Transverse colon (tissue), 4 donors: ENCODE data around the gene FNBP1L. TPM values are rescaled to one million over a fixed set of nuclear protein-coding genes. Genes with fewer than 3 reads are reported as not detected.
"Not testable (repeated sequence)": the region's sequence is repeated elsewhere in the genome, so short reads cannot be mapped to it uniquely, and the experiment has no call there.

ENCODE experiments used
- DNase-seq: peaks from one replicate; pipeline ENCODE4 v3.0.0-alpha.2; 2019
- H3K27ac ChIP-seq, 4 donors: fragments of 200-600 bp; sonication (generic); 2 replicates each; pipeline ENCODE4 v1.5.1; 2016 to 2018; ENCODE audit warnings: inconsistent platforms in 4 of 4
- H3K27me3 ChIP-seq: fragments of 200-600 bp; sonication (generic); 2 replicates; pipeline ENCODE4 v1.5.1; 2017; ENCODE audit warnings: inconsistent platforms
- H3K36me3 ChIP-seq, 4 donors: fragments of 200-600 bp; sonication (generic); 2 replicates each; pipeline ENCODE4 v1.5.1; 2017 to 2019; ENCODE audit warnings: inconsistent platforms in 4 of 4
- H3K4me1 ChIP-seq, 4 donors: fragments of 200-600 bp; sonication (generic); 2 replicates each; pipeline ENCODE4 v1.5.1; 2017 to 2020; ENCODE audit warnings: inconsistent platforms in 4 of 4
- H3K4me3 ChIP-seq, 4 donors: fragments of 200-600 bp; sonication (generic); 1 replicate in 1 of 4; 2 replicates in 3 of 4; pipeline versions ENCODE4 v1.5.1 to v1.6.1; 2017 to 2019; ENCODE audit warnings: inconsistent platforms in 4 of 4
- H3K9me3 ChIP-seq, 2 donors: fragments of 200-600 bp; sonication (generic); 2 replicates each; pipeline ENCODE4 v1.5.1; 2017 to 2019; ENCODE audit warnings: inconsistent platforms in 2 of 2
- CTCF ChIP-seq, 5 experiments: fragments of 200-600 bp in 3 of 5; fragments of 450-650 bp in 2 of 5; sonication (generic) in 3 of 5; IDR thresholded peaks; 1 replicate in 2 of 5; 2 replicates in 3 of 5; pipeline ENCODE4 v1.5.1; 2016 to 2017; ENCODE audit warnings: antibody characterized with exemption in 5 of 5, inconsistent platforms in 3 of 5, mild to moderate bottlenecking in 2 of 5, moderate library complexity in 1 of 5
- EP300 ChIP-seq: sonication (generic); formaldehyde crosslinking; IDR thresholded peaks from one replicate; pipeline ENCODE4 v1.6.1; 2017; ENCODE audit warnings: antibody characterized with exemption, low read depth
- POLR2A ChIP-seq: fragments of 450-650 bp; IDR thresholded peaks from one replicate; pipeline ENCODE4 v1.6.1; 2016; ENCODE audit warnings: antibody characterized with exemption, mild to moderate bottlenecking, moderate library complexity
- POLR2AphosphoS5 ChIP-seq, 3 donors: sonication (generic); formaldehyde crosslinking; IDR thresholded peaks; one replicate each; pipeline ENCODE4 v1.6.1; 2016; ENCODE audit warnings: antibody characterized with exemption in 3 of 3
- WGBS, 2 donors: methylation state at CpG; one replicate each; pipeline ENCODE4 v1.1.5; 2018; ENCODE audit warnings: low coverage in 1 of 2; 5-methylcytosine and 5-hydroxymethylcytosine counted together
- in situ Hi-C, 4 donors: fragments of 200-750 bp; cut with MboI; loops; one replicate each; pipeline versions ENCODE4 v1.15.0 to v1.15.1; 2017; ENCODE audit warnings: low sequenced_read_pairs in 3 of 4, low pct_ligation_motif_present in 1 of 4, low pct_unique_long_range_greater_than_20kb in 1 of 4
- intact Hi-C: fragments of 100-400 bp; cut with DNase I; formaldehyde crosslinking; loops from one replicate; pipeline ENCODE4 v1.15.1; 2023; ENCODE audit warnings: low total_unique reads
- total RNA-seq, 4 donors: library from RNA; depleted of rRNA; stranded (reverse); fragments of >200 nt; gene quantifications; one replicate each; pipeline ENCODE4 v1.1.0, GENCODE V29; 2016

FNBP1L gene
- total RNA-seq, 4 donors from 2014 or later = 31.0 to 69.4 (median 49.0) TPM

DNA sequence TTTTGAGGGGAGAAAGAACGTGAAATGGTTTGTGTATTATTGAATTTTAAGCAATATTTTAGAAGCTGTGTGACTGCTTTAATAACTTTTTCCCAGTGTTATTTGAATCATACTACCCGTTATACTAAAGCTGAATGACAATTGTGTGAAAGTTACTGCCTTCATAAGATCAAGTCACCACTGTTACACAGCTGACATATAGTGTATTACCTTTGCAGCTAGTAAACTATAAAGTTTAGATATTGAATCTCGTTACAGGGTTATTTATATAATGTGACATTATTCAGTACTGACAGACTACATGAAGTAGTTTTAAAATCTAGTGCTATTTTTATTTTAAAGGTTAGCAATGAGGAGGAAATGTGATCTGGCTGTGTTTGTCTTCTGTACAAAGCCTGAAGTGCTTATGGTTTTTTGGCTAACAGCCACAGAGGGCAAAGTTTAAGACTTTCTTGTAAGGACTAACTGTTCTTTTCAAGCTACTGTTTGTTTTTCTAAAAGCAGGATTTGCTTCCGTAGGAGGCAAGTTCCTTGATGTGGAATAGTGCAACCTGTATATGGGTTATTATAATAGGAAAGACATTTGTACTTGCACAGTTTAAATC is 106.1 kb downstream of the FNBP1L start:
- WGBS, 2 donors = 33 to 38% methylated on average over 4 of the region's 4 CpGs
- intact Hi-C loops, H3K36me3 ChIP-seq, in situ Hi-C loops, H3K9me3 ChIP-seq, H3K27me3 ChIP-seq, DNase-seq: not testable (repeated sequence)
- TF ChIP-seq POLR2AphosphoS5 (IDR thresholded peaks at IDR 0.05) = peak in 2 of 3 donors; percentile 60 to 72
- Histone ChIP-seq H3K27ac (peak overlapping the region; percentile 60 to 78 (median 74)), H3K4me1 (peaks cover 10 to 42% (median 30%) of the 10 kb centered on the region in 4 donors), H3K4me3 (peak overlapping the region in 1 of 4 donors; percentile 3)

- intact Hi-C loops = no loop called here
- 43 to 49% methylated on average over 7 of the region's 7 CpGs for WGBS, 2 donors
Measured at GRCh38 chr1:93554883-93555872, 107.3 kb downstream of the FNBP1L start.

GRCh38 chr1:93556291-93556690 is 108.4 kb downstream of the FNBP1L start:
- H3K27me3 ChIP-seq = no peaks in the 10 kb centered on the region
- intact Hi-C loops = no loop called here
- peaks cover 10 to 42% (median 30%) of the 10 kb centered on the region in 4 donors for H3K4me1 ChIP-seq
- peaks cover 0 to 15% (median 3%) of the 10 kb centered on the region in 4 donors for H3K36me3 ChIP-seq
- 83 to 91% methylated on average over 1 to 2 of the region's 2 CpGs for WGBS, 2 donors
- in situ Hi-C loops = no loop called here
- TF ChIP-seq CTCF (IDR thresholded peaks at IDR 0.05) (no peak), EP300 (no peak)
- H3K9me3 ChIP-seq = no peaks in the 10 kb centered on the region
- H3K27ac ChIP-seq = no peak overlapping the region
- no peak overlapping the region for H3K4me3 ChIP-seq
- no peak for DNase-seq

More at GRCh38 chr1:93554883-93555872, 107.3 kb downstream of the FNBP1L start:
- Histone ChIP-seq H3K27me3 (no peaks in the 10 kb centered on the region), H3K27ac (peak overlapping the region; percentile 60 to 78 (median 74)), H3K4me1 (peaks cover 10 to 42% (median 30%) of the 10 kb centered on the region in 4 donors), H3K4me3 (no peak overlapping the region), H3K9me3 (no peaks in the 10 kb centered on the region), H3K36me3 (peaks cover 0 to 12% (median 3%) of the 10 kb centered on the region in 4 donors)
- TF ChIP-seq CTCF (IDR thresholded peaks at IDR 0.05) (no peak), EP300 (no peak), POLR2A (no peak), POLR2AphosphoS5 (IDR thresholded peaks at IDR 0.05) (no peak)
- in situ Hi-C loops = no loop called here
- DNase-seq = no peak

- TF ChIP-seq EP300 (no peak), POLR2A (no peak), CTCF (IDR thresholded peaks at IDR 0.05) (no peak), POLR2AphosphoS5 (IDR thresholded peaks at IDR 0.05) (no peak)
- intact Hi-C loops (no loop called here), in situ Hi-C loops (no loop called here)
- peaks cover 0 to 20% (median 7%) of the 10 kb centered on the region in 4 donors for H3K36me3 ChIP-seq
- no peak overlapping the region for H3K27ac ChIP-seq
- no peaks in the 10 kb centered on the region for H3K27me3 ChIP-seq
- no peaks in the 10 kb centered on the region for H3K9me3 ChIP-seq
- DNase-seq = no peak
- peaks cover 0 to 18% (median 12%) of the 10 kb centered on the region in 4 donors for H3K4me1 ChIP-seq
- WGBS, 2 donors = 79 to 81% methylated on average over 2 of the region's 2 CpGs
- H3K4me3 ChIP-seq = no peak overlapping the region
Measured at GRCh38 chr1:93559045-93559444, 111.1 kb downstream of the FNBP1L start.
